Measurements from ENCODE around the gene VSTM2L.

VSTM2L gene

DNA sequence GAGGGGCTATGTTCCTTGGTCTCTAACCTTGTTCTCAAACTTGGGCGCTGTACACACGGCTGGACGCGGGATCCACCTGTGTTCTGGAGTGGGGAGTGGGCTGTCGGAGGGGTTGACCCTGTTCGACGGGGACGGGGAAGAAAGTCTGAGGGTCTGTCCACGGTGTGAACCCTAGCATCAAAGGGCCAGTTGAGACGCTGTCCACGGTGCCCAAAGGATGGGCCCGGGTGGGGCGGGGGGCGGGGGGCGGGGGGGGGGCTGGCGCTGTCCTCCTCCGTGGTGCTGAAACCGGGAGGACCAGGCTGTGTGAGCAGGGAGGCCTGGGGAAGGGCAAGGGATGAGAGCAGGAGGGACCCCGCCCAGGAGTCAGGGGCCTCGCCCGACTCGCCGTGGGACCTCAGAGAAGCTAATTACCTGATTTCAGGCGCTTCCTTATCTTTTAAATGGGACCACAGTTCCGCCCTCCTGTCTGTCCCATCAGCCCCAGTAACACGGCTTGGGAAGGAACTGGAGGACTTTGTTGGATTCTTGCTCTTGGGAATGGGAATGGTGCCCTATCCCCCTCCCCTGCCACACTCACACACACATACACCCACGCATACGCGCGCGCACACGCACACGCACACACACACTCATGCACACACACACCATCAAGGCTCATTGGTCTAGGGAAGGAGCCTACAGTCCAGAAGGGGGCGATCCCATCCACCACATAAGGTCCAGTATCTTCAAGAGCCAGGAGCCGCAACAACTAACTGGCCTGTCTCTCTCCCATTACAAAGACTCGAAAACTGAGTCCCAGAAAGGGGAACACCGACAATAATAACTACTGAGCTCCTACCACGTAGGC lies 1.0 kb upstream of the VSTM2L start:
- peak; percentile 40 for DNase-seq

- DNase-seq, result no peak
These were observed 535 bp downstream of the VSTM2L start for GRCh38 chr20:37903317-37904007.

GRCh38 chr20:37904008-37904642 lies 1.2 kb downstream of the VSTM2L start:
- no peak for DNase-seq

GRCh38 chr20:37904845-37905373 lies 2.0 kb downstream of the VSTM2L start:
- DNase-seq, result no peak

DNA sequence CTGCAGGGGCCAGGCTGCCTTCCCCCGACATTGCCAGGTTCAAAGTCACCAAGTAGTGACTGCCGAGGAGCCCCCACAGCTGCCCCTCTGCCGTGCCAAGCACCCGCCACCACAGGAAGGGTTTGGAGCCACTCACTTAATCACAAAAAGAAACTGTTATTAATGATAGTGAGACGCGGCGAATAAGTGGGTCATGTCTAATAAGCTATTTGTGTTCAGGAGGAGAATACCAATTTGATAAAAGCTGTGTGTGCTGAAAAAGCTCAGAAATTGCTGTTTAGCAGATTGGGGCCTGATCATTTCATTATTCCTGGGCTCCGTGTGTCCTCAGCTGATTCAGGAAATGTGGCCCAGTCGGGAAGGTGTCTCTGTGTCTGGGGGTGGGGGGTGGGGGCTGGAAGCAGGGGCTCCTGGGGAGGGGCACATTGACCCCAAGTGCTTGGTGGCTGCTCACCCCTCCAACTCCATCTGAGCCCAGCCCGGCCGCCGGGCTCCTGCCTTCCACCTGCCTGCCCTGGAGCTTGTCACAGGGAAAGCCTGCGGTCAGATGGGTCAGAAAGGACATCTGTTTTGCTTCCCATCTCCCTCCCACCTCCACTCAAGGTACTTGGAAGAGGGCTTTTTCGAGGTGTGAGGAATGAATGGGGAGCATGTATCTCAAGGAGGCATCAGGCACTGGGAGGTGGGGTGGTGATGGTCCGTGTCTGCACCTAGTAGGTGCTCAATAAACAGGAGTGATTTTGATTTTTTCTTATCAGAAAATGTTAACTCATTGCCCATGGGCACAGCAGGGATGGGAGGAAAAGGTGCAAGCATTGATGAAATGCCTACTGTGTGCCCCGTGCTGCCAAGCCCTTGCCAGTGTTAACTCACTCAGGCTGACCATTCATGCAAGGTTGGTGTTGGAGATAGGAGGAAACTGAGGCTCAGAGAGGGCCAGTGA lies 3.0 kb downstream of the VSTM2L start:
- no peak for DNase-seq

DNA sequence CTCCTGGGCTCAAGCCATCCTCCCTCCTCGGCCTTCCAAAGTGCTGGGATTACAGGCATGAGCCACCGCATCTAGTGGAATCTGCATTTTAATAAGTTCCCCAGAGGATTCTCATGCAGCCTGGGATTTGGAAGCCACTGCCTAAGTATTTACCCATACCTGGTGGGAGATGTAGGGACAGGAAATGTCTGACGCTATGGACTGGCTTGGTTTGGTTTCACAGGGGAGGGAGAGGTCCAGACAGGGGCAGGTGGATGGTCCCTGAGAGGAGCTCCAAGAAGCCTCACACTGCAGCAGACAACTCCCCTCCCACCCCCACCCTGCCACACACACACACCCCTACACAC lies 4.4 kb downstream of the VSTM2L start:
- no peak for DNase-seq

DNA sequence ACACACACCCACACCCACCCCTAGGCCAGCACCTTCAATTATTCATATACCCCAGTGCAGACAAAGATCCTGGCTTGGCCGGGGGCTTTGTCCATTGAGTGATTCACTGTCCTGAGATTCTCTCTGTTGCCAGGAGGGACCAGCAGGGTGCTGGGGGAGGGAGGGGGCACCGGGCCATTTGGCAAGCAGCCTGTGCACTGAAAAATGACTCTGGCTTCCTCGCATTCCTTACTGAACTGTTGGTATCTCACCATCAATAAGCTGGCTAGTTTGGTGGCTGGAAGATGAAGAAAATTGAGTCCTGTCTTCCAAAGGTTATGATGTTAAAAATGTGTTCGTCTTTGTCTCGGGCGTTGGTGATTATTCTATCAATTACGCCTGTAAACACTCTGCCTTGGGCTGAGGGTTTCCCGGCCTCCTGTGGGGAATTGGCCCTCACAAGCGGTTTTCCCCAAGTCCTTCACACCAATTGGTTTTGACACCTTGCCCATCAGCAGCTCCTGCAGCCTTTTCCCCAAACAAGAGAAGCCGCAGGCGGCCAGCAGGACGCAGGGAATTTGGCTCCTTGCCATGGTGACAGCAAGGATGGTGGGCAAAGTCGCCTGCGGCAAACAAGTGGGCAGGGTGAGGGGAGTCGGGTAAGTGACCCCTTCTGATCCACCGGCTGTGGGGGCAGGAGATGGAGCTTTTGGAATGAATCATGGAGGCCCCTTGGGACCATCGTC lies 4.9 kb downstream of the VSTM2L start:
- DNase-seq, result peak; percentile 87

DNA sequence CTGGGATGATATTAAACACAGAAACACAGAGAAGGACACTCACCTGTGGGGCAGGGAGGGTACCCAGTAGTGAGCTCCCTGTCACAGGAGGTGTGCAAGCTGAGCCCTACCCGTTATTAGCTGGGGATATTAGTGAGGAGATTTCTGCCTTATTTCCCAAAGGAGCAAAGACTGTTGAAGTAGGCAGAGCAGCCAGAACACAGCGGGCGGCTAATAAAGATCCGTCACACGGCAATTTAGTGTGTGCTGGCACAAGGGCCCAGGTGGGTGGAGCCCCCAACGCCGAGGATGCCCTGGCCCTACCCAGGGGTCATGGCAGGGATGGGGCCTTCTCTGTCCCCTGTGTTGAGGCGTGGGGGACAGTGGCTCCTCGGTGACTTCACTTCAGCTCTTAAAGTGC lies 8.3 kb downstream of the VSTM2L start:
- no peak for DNase-seq

DNA sequence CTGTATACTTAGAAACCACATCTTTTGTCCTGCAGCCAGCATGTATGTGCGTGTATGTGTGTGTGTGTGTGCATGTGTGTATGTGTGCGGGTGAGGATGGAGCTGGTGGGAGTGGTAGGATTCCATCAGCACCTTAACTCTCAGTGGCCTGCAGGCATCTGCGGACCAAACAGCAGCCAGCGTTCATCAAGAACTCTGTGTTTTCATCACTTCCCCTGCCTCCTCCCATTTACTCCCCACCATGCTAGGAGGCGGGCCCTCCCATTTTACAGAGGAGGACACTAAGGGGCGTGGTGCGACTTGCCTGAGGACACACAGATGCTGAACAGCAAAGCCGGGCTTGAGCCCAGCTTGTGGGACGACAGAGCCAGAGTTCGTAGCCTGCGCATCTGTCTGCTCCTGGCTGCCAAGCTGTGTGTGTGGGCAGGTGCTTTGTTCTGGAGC lies 8.9 kb downstream of the VSTM2L start:
- peak; percentile 25 for DNase-seq

DNA sequence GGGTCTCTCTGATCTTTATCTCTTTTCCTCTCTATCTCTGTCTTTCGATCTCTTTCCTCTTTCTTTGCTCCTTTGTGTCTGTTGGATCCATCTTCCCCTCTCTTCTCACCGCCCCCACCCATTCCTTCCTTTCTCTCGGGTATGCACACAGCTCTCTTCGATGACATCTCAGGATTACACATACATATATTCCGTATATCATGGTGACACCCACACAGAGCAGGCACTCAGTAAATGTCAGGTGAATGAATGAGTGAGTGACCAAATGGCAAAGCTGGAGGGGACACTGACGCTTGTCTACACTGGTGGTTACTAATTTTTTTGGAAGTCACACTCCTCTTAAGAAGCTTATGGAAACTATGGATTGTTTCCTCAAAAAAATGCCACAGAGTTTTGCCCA lies 9.9 kb downstream of the VSTM2L start:
- no peak for DNase-seq

GRCh38 chr20:37913567-37914366 lies 10.8 kb downstream of the VSTM2L start:
- no peak for DNase-seq

GRCh38 chr20:37914367-37914671 lies 11.4 kb downstream of the VSTM2L start:
- DNase-seq, result no peak

GRCh38 chr20:37914672-37915433 lies 11.9 kb downstream of the VSTM2L start:
- DNase-seq, result no peak

DNA sequence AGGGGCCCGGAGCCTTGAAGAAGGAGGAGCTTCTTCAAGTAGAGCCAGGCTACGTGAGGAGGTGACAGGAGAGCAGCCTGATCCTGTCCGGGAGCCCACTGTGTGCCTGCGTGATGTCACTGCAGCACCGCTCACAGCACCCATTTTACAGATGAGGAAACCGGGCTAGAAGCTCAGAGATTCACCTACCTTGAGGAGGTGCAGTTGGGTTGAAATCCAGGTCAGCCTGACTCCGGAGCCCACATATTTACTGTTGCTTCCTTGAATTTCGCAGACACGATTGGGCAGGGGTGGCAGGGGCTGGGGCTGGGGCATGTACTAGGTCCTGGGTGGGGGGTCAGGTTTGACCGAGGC lies 12.5 kb downstream of the VSTM2L start:
- no peak for DNase-seq

- DNase-seq, result no peak
These were observed 13.1 kb downstream of the VSTM2L start for GRCh38 chr20:37915800-37916570.

DNA sequence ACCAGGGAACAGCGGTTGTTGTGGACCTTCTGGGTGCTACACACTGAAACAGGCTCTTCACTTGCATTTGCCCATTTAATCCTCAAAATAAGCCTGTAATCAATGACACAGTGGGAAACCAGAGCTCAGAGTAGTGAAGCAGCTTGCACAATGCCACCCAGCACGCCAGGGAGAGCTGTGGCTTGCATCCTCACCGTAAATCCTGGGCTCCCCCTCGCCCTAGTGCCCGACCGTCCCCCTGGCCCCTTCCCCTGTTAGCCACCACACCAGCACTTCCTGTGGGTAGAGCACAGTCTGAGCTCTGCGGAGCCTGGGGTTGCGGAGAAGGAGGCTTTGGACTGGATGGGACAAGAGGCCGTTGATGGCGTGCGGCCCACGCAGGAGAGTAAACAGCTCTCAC lies 14.5 kb downstream of the VSTM2L start:
- no peak for DNase-seq

GRCh38 chr20:37918035-37918434 lies 15.1 kb downstream of the VSTM2L start:
- DNase-seq, result no peak

- no peak for DNase-seq
These were observed 16.6 kb downstream of the VSTM2L start for GRCh38 chr20:37919389-37920040.

- no peak for DNase-seq
These were observed 17.3 kb downstream of the VSTM2L start for GRCh38 chr20:37920270-37920669.
